ENCODE measurements around the gene USP7. TPM values are rescaled to one million over a fixed set of nuclear protein-coding genes. Genes with fewer than 3 reads are reported as not detected.
"Not testable (repeated sequence)": the region's sequence is repeated elsewhere in the genome, so short reads cannot be mapped to it uniquely, and the experiment has no call there.

USP7 gene
- total RNA-seq, 2 donors from 2014 or later: 126 to 131 TPM

- no peaks in the 10 kb centered on the region for H3K27me3 Mint-ChIP-seq (ENCODE audit: low read depth)
- no peaks in the 10 kb centered on the region for H3K36me3 Mint-ChIP-seq (ENCODE audit: insufficient read depth in 2 of 2)
- no peak for ATAC-seq (replicated peaks in 1 of 2)
- no peaks in the 10 kb centered on the region for H3K9me3 Mint-ChIP-seq
- H3K4me1 Mint-ChIP-seq (ENCODE audit: low read depth): no peaks in the 10 kb centered on the region
- DNase-seq: no peak
- H3K27ac Mint-ChIP-seq: no peak overlapping the region
- no peak overlapping the region for H3K4me3 Mint-ChIP-seq
These were observed 33.2 kb upstream of the USP7 start for GRCh38 chr16:8996891-8997290.

GRCh38 chr16:8990445-8990844, 26.7 kb upstream of the USP7 start:
- Mint-ChIP-seq H3K36me3 (ENCODE audit: insufficient read depth in 2 of 2) (no peaks in the 10 kb centered on the region), H3K4me1 (ENCODE audit: low read depth) (no peaks in the 10 kb centered on the region), H3K27me3 (ENCODE audit: low read depth) (peaks cover 4% of the 10 kb centered on the region), H3K4me3 (no peak overlapping the region), H3K9me3 (no peaks in the 10 kb centered on the region), H3K27ac (no peak overlapping the region)
- no peak for DNase-seq
- no peak for ATAC-seq (replicated peaks in 1 of 2)

- no peaks in the 10 kb centered on the region for H3K4me1 Mint-ChIP-seq (ENCODE audit: low read depth)
- no peak for DNase-seq
- H3K27me3 Mint-ChIP-seq (ENCODE audit: low read depth): peaks cover 4% of the 10 kb centered on the region
- ATAC-seq (replicated peaks in 1 of 2): no peak
- no peaks in the 10 kb centered on the region for H3K36me3 Mint-ChIP-seq (ENCODE audit: insufficient read depth in 2 of 2)
- no peaks in the 10 kb centered on the region for H3K9me3 Mint-ChIP-seq
- no peak overlapping the region for H3K4me3 Mint-ChIP-seq
- H3K27ac Mint-ChIP-seq: no peak overlapping the region
These were observed 25.6 kb upstream of the USP7 start for GRCh38 chr16:8989099-8989878.

- Mint-ChIP-seq H3K4me3 (no peak overlapping the region), H3K4me1 (ENCODE audit: low read depth) (no peaks in the 10 kb centered on the region), H3K27me3 (ENCODE audit: low read depth) (peaks cover 4% of the 10 kb centered on the region), H3K27ac (no peak overlapping the region), H3K36me3 (ENCODE audit: insufficient read depth in 2 of 2) (no peaks in the 10 kb centered on the region), H3K9me3 (no peaks in the 10 kb centered on the region)
- no peak for ATAC-seq (replicated peaks in 1 of 2)
- no peak for DNase-seq
These were observed 23.1 kb upstream of the USP7 start for GRCh38 chr16:8986818-8987191.

- ATAC-seq (replicated peaks in 1 of 2) (no peak), DNase-seq (no peak)
- Mint-ChIP-seq H3K27me3 (ENCODE audit: low read depth) (peaks cover 4% of the 10 kb centered on the region), H3K36me3 (ENCODE audit: insufficient read depth in 2 of 2) (no peaks in the 10 kb centered on the region), H3K4me1 (ENCODE audit: low read depth) (no peaks in the 10 kb centered on the region), H3K4me3 (no peak overlapping the region), H3K9me3 (no peaks in the 10 kb centered on the region), H3K27ac (no peak overlapping the region)
These were observed 22.4 kb upstream of the USP7 start for GRCh38 chr16:8986111-8986510.

GRCh38 chr16:8982816-8983215, 19.1 kb upstream of the USP7 start:
- Mint-ChIP-seq H3K4me3 (no peak overlapping the region), H3K27me3 (ENCODE audit: low read depth) (peaks cover 4% of the 10 kb centered on the region), H3K27ac (no peak overlapping the region), H3K4me1 (ENCODE audit: low read depth) (no peaks in the 10 kb centered on the region), H3K9me3 (no peaks in the 10 kb centered on the region), H3K36me3 (ENCODE audit: insufficient read depth in 2 of 2) (no peaks in the 10 kb centered on the region)
- no peak for ATAC-seq (replicated peaks in 1 of 2)
- DNase-seq: no peak

GRCh38 chr16:8981901-8982300, 18.2 kb upstream of the USP7 start:
- DNase-seq; H3K4me3 Mint-ChIP-seq; H3K4me1 Mint-ChIP-seq (ENCODE audit: low read depth); H3K27ac Mint-ChIP-seq; H3K36me3 Mint-ChIP-seq (ENCODE audit: insufficient read depth in 2 of 2); ATAC-seq (replicated peaks in 1 of 2); H3K9me3 Mint-ChIP-seq; H3K27me3 Mint-ChIP-seq (ENCODE audit: low read depth): not testable (repeated sequence)

- ATAC-seq (replicated peaks in 1 of 2); H3K4me3 Mint-ChIP-seq; H3K36me3 Mint-ChIP-seq (ENCODE audit: insufficient read depth in 2 of 2); H3K27me3 Mint-ChIP-seq (ENCODE audit: low read depth); H3K27ac Mint-ChIP-seq; H3K9me3 Mint-ChIP-seq; DNase-seq; H3K4me1 Mint-ChIP-seq (ENCODE audit: low read depth): not testable (repeated sequence)
These were observed 12.5 kb upstream of the USP7 start for GRCh38 chr16:8976189-8976588.

- H3K27ac Mint-ChIP-seq: no peak overlapping the region
- no peak for ATAC-seq (replicated peaks in 1 of 2)
- no peaks in the 10 kb centered on the region for H3K27me3 Mint-ChIP-seq (ENCODE audit: low read depth)
- H3K36me3 Mint-ChIP-seq (ENCODE audit: insufficient read depth in 2 of 2): no peaks in the 10 kb centered on the region
- no peak overlapping the region for H3K4me3 Mint-ChIP-seq
- H3K9me3 Mint-ChIP-seq: peaks cover 0 to 2% of the 10 kb centered on the region in 2 donors
- no peak for DNase-seq
- no peaks in the 10 kb centered on the region for H3K4me1 Mint-ChIP-seq (ENCODE audit: low read depth)
These were observed 11.3 kb upstream of the USP7 start for GRCh38 chr16:8975039-8975438.

GRCh38 chr16:8972843-8973586, 9.3 kb upstream of the USP7 start:
- no peak for ATAC-seq (replicated peaks in 1 of 2)
- peaks cover 0 to 2% of the 10 kb centered on the region in 2 donors for H3K9me3 Mint-ChIP-seq
- DNase-seq: no peak

GRCh38 chr16:8971416-8971815, 7.7 kb upstream of the USP7 start:
- Mint-ChIP-seq H3K27ac (no peak overlapping the region), H3K27me3 (ENCODE audit: low read depth) (no peaks in the 10 kb centered on the region), H3K36me3 (ENCODE audit: insufficient read depth in 2 of 2) (no peaks in the 10 kb centered on the region), H3K9me3 (no peaks in the 10 kb centered on the region), H3K4me1 (ENCODE audit: low read depth) (no peaks in the 10 kb centered on the region), H3K4me3 (no peak overlapping the region)
- DNase-seq (no peak), ATAC-seq (replicated peaks in 1 of 2) (no peak)

More at GRCh38 chr16:8972843-8973586, 9.3 kb upstream of the USP7 start:
- Mint-ChIP-seq H3K4me1 (ENCODE audit: low read depth) (no peaks in the 10 kb centered on the region), H3K27me3 (ENCODE audit: low read depth) (no peaks in the 10 kb centered on the region), H3K27ac (no peak overlapping the region), H3K36me3 (ENCODE audit: insufficient read depth in 2 of 2) (no peaks in the 10 kb centered on the region), H3K4me3 (no peak overlapping the region)

GRCh38 chr16:8969202-8969897, 5.6 kb upstream of the USP7 start:
- H3K27ac Mint-ChIP-seq; H3K4me3 Mint-ChIP-seq; H3K9me3 Mint-ChIP-seq; ATAC-seq (replicated peaks in 1 of 2); H3K36me3 Mint-ChIP-seq (ENCODE audit: insufficient read depth in 2 of 2); H3K4me1 Mint-ChIP-seq (ENCODE audit: low read depth); H3K27me3 Mint-ChIP-seq (ENCODE audit: low read depth); DNase-seq: not testable (repeated sequence)

- not testable (repeated sequence) for H3K27ac Mint-ChIP-seq; H3K36me3 Mint-ChIP-seq (ENCODE audit: insufficient read depth in 2 of 2); ATAC-seq (replicated peaks in 1 of 2); H3K4me3 Mint-ChIP-seq; H3K9me3 Mint-ChIP-seq; DNase-seq; H3K27me3 Mint-ChIP-seq (ENCODE audit: low read depth); H3K4me1 Mint-ChIP-seq (ENCODE audit: low read depth)
These were observed 4.3 kb upstream of the USP7 start for GRCh38 chr16:8968054-8968453.

Data from activated T-cell treated with anti-CD3 and anti-CD28 coated beads, Interleukin-2, amount 50 U/mL, for 72 hours (primary cell).